ENCODE results near the gene KLHL30. TPM values are rescaled to one million over a fixed set of nuclear protein-coding genes. Genes with fewer than 3 reads are reported as not detected.
A peak's percentile ranks its signal among the peaks of the same experiment; 100 is the strongest.

KLHL30 gene, protein sequence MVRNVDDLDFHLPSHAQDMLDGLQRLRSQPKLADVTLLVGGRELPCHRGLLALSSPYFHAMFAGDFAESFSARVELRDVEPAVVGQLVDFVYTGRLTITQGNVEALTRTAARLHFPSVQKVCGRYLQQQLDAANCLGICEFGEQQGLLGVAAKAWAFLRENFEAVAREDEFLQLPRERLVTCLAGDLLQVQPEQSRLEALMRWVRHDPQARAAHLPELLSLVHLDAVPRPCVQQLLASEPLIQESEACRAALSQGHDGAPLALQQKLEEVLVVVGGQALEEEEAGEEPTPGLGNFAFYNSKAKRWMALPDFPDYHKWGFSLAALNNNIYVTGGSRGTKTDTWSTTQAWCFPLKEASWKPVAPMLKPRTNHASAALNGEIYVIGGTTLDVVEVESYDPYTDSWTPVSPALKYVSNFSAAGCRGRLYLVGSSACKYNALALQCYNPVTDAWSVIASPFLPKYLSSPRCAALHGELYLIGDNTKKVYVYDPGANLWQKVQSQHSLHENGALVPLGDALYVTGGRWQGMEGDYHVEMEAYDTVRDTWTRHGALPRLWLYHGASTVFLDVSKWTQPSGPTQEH
- total RNA-seq: under 1 TPM in 3 of 4 donors, not detected in 1; 0.09 to 0.38 (median 0.18) TPM

DNA sequence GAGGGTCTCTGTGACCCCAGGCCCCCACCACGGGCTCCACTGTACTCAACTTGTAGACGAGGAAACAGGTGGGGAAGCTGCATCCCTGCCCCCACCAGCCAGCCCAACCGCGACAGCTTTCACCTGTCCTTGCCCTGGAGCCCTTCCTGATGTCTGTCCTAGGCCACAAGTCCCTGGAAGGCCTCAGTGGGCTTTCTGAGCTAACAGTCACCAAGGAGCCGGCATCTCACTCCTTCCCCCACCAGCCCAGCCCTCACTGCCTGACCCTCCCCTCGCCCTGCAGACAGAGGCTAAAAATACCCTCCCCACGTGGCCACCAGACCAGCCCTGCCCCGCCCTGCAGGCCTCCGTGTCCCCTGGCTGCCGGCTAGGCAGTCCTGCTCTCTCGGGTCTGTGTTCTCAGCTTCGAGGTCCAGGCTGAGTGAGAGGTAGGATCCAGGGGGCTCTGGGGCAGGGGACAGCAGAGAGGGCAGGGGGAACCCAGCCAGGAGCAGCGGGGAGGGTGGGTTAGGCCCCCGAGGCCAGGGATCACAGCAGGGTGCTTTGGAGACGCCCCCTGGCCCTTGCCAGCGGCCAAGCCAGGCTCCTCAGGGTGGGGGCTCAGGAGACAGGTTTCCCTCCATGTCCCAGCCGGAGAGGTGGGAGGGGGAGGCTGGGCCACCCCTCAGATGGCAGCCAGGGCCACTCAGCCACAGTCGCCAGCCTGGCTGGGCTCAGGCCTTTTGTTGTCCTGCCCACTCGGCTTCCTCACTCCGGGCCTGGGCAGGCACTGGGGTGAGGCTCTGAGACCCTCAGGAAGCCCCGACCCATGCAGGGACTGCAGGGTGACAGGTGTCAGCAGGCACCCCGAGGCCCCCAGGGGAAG lies at the start of gene KLHL30:
Gene KLHL30, plus strand, starts transcription at position 338 of the 865 bp plus-strand sequence. CDS start 2,087 bp downstream, outside the sequence.
- no peaks in the 10 kb centered on the region for H3K9me3 ChIP-seq
- H3K27ac ChIP-seq: peak within 1 kb of the TSS in 3 of 4 donors; percentile 6 to 31 (median 24)
- H3K4me1 ChIP-seq: peaks cover 22 to 54% (median 44%) of the 10 kb centered on the region in 3 donors
- no peak for TF ChIP-seq POLR2A (IDR thresholded peaks at IDR 0.05)
- TF ChIP-seq, protein P1, sequence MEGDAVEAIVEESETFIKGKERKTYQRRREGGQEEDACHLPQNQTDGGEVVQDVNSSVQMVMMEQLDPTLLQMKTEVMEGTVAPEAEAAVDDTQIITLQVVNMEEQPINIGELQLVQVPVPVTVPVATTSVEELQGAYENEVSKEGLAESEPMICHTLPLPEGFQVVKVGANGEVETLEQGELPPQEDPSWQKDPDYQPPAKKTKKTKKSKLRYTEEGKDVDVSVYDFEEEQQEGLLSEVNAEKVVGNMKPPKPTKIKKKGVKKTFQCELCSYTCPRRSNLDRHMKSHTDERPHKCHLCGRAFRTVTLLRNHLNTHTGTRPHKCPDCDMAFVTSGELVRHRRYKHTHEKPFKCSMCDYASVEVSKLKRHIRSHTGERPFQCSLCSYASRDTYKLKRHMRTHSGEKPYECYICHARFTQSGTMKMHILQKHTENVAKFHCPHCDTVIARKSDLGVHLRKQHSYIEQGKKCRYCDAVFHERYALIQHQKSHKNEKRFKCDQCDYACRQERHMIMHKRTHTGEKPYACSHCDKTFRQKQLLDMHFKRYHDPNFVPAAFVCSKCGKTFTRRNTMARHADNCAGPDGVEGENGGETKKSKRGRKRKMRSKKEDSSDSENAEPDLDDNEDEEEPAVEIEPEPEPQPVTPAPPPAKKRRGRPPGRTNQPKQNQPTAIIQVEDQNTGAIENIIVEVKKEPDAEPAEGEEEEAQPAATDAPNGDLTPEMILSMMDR (IDR thresholded peaks at IDR 0.05): no peak
- intact Hi-C loops (cut with DNase I): no loop called here
- H3K36me3 ChIP-seq: no peaks in the 10 kb centered on the region
- WGBS, 2 donors: 52 to 73% methylated on average over 4 to 11 of the region's 22 CpGs
- H3K4me3 ChIP-seq: peak within 1 kb of the TSS in 3 of 4 donors; percentile 18 to 41 (median 23)
- DNase-seq: no peak
- no peaks in the 10 kb centered on the region for H3K27me3 ChIP-seq

GRCh38 chr2:238090887-238091286 lies 47.6 kb upstream of the KLHL30 start:
- H3K27ac ChIP-seq: no peak overlapping the region
- H3K4me3 ChIP-seq: no peak overlapping the region
- H3K36me3 ChIP-seq: no peaks in the 10 kb centered on the region
- DNase-seq: no peak
- no peak for TF ChIP-seq POLR2A (IDR thresholded peaks at IDR 0.05)
- TF ChIP-seq, protein P1 (IDR thresholded peaks at IDR 0.05): no peak
- H3K9me3 ChIP-seq: no peaks in the 10 kb centered on the region
- intact Hi-C loops (cut with DNase I): no loop called here
- WGBS, 2 donors: 79 to 86% methylated on average over 4 of the region's 4 CpGs
- H3K4me1 ChIP-seq: no peaks in the 10 kb centered on the region
- no peaks in the 10 kb centered on the region for H3K27me3 ChIP-seq

DNA sequence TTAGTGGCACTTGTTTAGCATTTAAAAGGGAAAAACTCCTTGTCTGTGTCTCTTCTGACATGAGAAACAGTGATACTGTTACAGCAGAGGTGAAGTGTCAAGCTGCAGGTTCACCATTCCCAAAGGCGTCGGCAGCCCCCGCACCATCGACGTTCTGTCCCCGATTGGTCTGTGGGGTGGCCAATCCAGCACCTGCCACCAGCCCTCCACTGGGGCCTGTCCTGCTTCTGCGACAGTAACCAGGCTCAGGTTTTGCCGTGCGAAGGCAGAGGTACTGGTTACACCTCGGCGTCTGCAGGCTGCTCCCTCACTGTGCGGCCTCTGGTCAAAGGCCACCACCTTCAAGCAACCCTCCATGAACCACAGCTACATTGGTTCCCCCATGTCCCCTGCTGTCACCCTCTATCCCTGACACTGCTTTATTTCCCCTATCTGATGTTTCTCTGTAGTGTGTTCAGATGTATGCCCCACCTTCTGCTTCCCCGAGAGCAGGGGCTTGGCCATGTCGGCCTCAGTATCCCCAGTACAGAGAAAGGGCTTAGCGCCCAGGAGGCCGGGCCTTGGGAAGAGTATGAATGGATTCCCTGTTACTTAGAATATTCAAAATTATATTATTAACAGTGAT lies 46.9 kb upstream of the KLHL30 start:
- 90 to 97% methylated on average over 13 to 16 of the region's 16 CpGs for WGBS, 2 donors
- no peaks in the 10 kb centered on the region for H3K36me3 ChIP-seq
- TF ChIP-seq, protein P1 (IDR thresholded peaks at IDR 0.05): no peak
- no peak for TF ChIP-seq POLR2A (IDR thresholded peaks at IDR 0.05)
- H3K27ac ChIP-seq: no peak overlapping the region
- H3K4me3 ChIP-seq: no peak overlapping the region
- no peaks in the 10 kb centered on the region for H3K4me1 ChIP-seq
- intact Hi-C loops (cut with DNase I): no loop called here
- H3K9me3 ChIP-seq: no peaks in the 10 kb centered on the region
- no peaks in the 10 kb centered on the region for H3K27me3 ChIP-seq
- DNase-seq: no peak

DNA sequence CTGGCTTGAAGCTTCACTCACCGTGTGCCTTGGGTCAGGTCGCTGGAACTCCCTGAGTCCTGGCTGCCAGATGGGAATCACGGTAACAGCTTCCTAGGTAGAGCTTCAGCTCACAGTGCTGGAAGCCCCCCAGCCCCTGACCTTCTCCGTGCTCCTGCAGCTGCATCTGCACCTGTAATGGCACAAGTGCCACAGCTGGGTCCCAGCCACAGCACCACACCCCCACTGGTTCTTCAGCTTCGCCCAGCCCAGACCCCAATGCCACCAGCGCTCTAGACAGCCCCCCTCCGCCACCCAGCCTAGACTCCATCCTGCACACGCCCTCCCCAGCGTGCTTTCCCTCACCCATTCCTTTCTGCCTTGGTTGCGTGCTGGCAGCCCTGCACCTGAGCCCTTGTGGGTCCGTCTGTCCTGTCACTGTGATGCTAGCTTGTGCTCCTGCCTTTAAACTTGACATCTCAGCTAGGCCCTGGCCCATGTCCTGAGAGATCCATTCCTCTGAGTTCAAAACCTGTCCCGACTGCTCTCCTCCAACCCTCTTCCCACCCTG lies 45.9 kb upstream of the KLHL30 start:
- Histone ChIP-seq H3K9me3 (no peaks in the 10 kb centered on the region), H3K27ac (no peak overlapping the region), H3K27me3 (no peaks in the 10 kb centered on the region), H3K36me3 (no peaks in the 10 kb centered on the region), H3K4me3 (no peak overlapping the region), H3K4me1 (no peaks in the 10 kb centered on the region)
- WGBS, 2 donors: 89 to 90% methylated on average over 11 of the region's 12 CpGs
- TF ChIP-seq POLR2A (IDR thresholded peaks at IDR 0.05): no peak
- TF ChIP-seq, protein P1 (IDR thresholded peaks at IDR 0.05): no peak
- intact Hi-C loops (cut with DNase I): no loop called here
- no peak for DNase-seq

All from esophagus squamous epithelium (tissue), 5 donors.